Measurements from ENCODE around the gene LRCH1.

The LRCH1 gene

DNA sequence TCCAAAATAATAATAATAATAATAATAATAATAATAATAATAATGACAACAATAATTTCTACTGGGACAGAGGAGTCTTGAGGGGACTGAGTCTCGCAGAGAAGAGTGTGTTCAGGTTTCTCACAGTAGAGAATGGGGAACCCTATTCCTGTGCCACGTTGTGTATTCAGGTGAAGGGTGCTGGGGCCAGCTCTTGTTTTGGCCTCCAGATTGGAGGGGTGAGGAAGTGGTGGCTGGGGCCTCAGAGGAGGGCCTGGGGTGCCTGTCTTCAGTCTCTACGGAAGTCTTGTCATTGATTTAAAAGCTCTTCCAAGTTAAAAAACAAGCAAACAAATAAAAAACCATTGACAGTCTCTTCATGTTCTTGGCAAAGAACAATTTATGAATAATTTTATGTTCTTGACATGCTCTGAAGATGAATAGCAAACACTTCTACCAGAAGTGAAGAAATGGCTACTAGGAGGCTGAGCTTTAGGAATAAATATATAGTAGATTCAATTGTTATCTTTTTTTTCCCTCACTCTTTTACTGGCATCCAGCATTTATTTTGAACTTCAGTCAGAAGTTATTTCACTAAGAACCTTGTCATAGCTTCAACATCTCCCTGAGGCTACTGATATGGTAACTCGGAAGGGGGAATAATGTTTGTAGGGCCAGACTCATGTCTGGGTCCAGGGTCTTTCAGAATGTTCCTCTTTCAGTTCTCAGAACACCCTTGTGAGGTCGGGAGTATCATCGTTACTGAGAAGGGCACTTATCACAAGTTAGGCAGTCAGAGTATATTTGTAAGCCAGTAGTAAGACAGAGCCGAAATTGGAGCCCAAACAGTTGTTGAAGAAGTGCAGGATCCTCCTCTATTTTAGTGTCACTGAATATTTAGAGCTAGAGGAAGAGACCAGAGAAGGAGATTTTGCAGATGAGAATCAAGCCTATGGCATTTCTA lies 13.1 kb downstream of the LRCH1 start:
- no peak for DNase-seq

DNA sequence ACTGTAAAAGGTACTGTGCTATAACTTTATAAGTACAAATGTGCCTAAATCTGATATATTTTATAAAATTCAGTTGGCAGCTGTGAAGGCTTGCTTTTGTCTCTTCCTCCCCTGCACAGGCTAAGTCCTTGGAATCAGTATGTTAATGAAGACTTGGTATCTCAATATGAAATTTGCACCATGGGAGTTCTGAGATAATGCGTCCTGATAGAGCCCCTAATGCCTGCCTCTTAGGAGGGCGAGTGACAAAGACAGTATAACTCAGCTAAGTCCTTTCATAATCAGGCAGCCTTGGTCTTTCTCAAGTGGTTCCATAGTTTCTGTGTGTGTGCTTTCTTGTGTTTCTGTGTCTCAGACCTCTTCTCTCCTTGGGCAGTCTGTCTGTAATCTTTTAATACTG lies 14.7 kb downstream of the LRCH1 start:
- DNase-seq = no peak

DNA sequence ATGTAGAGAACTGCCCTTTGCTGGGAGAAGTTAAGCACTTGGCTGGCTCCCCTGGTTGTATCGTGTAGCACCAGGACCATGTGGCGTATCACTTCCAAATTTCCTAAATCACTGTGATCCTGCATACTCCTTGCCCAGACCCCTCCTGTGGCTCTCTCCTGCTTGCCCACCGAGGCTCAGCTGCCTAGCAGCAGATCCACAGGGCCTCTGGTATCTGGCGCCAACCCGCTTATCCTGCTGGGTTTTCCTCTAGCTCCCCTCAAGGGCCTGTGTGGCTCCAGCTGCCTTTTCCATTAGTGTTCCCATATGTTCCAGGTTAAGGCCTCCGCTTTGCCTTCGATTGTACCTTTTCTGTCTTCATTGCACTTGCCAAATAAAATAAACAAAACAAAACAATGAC lies 16.5 kb downstream of the LRCH1 start:
- DNase-seq = no peak

DNA sequence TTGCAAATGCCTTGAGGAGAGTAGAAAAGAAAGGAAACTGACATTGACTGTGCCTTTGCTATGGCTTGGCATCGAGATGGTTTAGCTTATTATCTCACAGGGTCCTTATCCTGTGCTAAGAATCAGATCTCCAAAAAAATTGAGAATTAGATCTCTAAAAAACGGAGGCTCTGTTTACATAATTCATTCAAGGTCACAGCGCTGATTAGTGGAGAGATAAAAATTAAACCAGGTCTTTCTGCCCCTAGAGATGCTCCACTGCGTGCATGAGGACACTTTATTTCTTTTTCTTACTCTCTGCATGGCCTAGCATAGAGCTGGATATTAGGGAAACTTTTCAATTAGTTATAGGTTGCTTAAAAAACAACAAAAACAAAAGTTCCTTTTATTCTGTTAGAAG lies 17.3 kb downstream of the LRCH1 start:
- DNase-seq = no peak

DNA sequence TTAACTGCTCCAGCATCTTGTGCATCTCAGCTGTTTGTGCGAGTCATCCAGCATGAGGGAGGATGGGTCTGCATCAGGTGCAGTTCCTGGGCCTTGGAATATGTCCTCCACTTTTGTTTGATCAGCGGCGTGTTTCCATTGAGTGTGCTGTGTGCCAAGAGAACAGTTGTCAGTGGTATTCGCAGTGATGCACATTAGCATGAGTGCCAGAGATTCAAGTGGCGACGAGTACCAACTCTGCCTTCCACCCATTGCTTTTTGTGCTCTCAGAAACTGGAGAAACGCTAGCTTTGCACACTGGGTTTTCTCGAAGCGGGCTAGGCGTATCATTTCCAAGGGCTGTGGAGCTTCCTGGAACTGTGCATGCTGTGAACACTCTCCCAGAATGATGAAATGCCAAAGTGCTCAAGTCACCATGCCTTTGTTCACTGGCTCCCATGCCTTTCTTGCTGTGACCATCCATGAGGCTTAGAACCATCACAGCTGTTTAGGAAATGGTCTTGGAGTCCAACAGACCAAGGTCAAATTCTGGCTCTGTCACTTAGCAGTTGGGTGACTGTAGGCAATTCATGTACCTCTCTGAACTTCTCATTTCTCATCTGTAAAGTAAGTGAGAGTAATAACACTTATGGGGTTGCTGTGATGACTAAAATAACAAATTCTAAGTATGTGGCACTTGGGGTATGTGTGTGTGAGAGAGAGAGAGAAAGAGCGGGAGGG lies 18.4 kb downstream of the LRCH1 start:
- peak; percentile 67 for DNase-seq

DNA sequence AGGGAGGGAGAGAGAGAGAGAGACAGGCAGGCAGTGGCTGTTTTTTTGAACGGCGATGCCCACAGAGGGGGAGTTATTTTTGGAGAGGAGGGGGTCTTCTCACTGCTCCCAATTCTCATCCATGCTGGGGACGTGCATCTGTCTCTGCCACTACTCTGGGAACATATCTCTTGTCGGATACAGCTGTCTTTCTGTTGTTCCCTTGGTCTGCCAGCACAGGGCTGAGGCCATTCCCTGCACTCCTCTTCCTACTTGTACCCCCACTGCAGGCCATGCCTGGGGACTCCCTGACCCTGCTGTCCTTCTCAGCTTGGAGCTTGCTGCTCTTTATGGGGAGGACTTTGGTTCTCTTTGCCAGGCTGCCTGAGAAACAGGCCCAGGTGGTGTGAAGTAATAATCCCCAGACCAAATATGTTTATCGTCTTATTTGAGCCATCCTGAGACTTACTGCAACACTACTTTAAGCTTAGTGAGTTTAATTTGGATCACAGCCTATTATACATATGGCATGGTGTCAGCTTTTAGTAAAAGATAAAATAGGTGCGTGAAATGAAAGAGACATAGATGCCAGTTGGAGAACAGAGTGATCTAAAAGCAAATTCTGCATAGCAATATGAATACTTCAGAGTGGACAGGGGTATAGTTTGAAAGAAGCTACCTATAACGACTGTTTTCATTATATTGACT lies 19.1 kb downstream of the LRCH1 start:
- no peak for DNase-seq

DNA sequence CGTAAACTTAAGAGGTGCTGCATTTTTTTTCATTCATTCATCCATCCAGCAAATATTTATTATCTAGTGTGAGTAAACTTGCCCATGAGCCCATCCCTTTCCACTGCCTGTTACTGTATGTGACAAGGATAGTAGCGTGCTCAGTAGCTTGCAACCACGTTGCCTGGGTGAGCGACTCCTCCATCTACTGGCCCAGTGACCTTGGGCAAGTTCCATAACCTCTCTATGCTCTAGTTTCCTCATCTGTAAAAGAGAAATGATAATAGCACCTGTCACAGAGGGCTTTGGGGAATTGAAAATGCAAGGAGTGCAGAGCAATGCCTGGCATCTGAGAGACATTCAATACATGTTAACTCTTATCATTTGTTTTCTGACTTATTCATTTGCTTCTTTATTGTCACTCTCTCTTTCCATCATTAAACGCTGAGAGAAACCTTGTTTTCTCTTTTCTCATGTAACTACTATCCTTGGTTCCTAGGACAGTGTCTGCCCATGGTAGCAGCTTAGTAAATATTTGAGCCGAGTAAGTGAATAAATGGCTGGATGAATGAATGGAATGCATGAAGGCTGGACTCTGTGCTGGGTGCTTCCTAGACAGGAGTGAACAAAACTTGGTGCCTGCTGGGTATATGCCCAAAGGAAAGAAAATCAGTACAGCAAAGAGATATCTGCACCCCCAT lies 19.9 kb downstream of the LRCH1 start:
- no peak for DNase-seq

DNA sequence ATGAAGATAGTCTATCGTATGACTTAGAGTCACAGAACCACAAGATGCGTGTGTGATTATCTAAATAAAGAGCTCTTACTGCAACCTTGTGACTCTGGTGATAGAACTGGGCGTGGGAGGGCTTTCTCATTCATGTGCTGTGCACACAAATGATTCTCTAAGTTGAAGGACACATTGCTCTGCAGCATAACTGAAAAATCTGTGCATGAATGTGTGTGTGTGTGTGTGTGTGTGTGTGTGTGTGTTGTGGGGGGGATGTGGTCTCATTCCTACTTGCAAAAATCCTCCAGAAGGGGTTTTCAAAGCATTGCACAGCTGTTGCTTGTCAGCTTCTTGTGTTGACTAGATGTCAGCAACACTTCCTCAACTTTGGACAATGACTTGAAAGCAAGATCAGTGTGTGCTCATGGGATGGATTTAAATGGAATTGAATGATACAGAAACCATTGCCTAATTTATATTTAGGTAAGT lies 22.4 kb downstream of the LRCH1 start:
- DNase-seq = no peak

DNA sequence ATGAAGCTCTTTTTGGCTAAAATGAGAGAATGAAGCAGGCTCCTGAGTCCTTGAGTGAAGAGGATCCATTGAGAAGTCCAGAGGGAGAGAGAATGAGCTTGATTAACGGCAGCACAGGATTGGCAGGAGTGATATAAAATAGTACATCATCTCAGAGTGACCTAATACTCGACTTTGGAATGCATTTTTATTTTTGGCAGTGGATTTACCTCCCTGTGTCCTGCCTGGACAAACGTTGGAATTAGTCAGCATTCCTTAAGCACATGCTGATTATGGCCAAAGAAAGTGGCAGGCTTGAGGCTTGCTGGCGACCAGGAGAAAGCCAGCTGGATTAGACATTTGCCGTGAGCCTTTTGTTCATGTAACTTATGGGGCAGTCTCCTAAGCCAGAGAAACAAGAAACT lies 22.9 kb downstream of the LRCH1 start:
- no peak for DNase-seq

DNA sequence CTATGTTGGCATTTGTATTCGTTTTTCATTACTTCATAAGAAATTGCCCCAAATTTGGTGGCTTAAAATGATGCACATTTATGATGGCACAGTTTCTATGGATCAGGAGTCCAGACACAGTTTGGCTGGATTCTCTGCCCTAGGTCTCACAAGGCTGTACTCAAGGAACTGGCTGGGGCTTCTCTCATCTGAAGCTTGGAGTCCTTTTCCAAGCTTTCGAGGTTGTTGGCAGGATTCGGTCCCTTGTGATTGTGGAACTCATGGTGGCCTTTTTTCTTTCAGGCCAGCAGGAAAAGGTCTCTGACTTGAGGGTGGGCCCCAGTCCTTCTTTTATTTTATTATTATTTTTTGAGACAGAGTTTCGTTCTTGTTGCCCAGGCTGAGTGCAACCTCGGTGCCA lies 23.8 kb downstream of the LRCH1 start:
- DNase-seq = no peak

DNA sequence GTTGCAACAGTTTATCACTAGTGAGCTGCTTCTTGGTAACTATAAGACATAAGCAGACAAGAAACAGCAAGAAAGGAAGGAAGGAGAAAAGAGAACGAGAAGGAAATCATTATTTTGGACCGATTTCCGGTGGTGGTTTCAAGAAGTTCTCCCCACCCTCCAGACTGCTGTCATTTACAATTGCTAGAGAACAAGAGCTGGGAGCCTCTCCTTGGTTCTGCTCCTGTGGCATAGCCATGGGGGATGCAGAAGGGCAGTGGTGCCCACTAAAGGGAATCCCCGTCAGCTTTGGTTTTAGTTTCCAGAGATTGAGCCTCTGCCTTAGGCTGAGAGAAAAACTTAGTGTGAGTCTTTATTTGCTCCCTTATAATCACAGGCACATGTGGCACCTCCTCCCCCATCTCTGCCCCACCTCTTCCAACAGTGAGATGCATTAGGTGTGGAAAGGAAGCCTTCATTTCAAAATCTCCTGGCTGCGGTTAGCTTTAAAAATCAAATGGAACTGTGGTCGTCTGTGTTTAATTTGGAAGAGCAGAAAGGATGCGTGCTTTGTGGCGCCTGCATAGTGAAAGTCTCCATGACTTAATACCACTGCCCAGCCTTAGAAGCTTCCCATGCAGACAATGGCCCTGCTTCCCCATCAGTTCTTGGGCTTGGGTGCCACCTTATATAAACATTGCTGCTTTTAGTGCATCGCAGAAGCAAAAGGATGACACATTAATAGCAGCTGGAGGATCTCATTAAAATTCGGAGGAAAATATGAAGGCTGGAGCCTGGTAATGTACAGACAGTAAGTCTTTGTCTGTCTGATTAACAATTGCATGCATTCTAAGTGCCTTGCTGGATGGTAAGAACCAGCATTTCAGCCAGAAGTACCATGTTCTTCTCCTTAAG lies 25.0 kb downstream of the LRCH1 start:
- peak; percentile 25 for DNase-seq

DNA sequence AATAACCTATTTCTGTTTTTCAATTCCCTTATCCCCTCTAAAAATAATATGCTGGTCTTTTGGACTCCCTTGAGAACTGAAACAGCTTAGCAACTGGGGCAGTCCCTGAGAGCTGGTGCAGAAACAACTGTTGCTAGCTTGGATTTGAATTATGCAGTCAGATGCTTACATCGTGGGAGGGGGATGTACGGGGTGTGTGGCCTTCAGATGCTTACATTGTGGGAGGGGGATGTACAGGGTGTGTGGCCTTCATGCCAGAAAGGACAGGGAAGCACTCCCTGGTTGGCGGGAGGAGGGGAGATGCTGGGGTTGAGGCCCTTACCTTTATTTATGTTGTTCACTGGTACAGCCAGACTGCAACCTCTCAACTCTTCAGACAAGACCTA lies 25.6 kb downstream of the LRCH1 start:
- no peak for DNase-seq

DNA sequence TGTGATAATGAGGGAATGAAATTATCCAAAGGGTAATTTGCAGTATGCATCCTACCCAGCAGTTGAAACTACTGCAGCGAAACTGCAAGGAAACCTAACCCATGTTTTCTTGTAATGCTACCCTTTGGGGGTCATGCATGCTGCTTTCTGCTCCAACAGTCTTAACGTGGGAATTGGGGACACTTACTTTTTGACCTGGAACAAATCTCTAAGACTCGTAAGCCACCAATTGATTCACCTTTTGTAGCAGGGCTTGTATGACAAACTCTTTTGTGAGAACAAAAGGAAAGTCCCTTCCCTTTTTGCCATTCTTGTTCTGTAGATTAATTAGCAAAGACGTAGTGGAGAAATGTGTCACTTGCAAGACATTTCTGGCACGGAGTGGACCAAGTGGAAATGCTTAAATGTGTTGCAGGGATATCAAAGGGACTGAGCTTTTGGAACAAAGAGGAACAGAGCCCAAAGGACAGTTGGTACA lies 27.4 kb downstream of the LRCH1 start:
- DNase-seq = no peak

DNA sequence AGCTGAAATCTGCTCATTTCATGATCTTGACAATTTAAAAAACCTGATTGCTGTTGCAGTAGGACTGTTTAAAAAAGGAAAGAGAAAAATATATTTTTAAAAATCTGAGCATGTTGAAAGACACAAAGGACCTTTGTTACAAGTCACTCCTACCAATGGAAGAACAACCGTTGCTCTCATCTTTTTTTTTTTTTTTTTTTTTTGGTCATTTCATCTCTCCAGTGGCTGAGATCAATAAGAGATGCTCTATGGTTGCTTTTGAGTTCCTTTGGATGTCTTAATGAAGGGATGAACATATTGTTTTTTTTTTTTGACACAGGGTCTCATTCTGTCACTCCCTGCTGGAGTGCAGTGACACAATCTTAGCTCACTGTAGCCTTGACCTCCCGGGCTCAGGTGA lies 29.2 kb downstream of the LRCH1 start:
- no peak for DNase-seq

DNA sequence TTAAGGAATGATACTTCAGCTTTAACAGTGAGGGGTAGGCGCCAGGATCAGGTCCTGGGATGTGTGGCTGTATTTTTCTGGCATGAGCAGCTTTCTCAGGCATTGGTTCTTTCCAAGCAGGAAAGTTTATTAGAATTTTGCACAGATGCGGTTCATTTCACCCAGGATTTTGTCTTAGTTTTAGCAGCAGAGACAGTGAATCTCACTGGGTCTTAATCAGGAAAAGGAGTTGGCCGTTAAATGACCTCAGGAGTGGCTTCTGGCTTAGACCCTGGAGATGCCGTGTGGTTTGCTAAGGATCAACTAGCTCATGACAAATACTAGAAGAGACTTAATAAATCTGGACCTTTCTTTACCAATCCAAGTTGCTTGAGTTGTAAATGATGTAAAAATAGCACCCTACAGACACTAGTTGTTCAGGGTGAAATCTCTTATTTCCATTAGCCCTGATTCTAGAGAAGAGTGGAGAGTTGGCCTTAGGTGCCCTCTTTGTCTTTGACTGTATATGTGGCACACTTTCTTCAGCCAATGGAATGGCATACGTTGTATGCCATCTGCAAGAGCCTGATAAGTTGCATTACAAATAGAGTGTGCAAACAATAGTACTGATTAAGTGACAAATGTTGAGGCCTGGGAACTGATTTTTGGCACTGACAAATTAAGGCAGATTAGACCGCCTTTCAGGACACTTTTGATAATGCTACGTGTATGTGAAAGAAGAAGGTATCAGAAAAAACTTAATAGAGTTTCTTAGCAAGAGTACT lies 34.0 kb downstream of the LRCH1 start:
- no peak for DNase-seq

DNA sequence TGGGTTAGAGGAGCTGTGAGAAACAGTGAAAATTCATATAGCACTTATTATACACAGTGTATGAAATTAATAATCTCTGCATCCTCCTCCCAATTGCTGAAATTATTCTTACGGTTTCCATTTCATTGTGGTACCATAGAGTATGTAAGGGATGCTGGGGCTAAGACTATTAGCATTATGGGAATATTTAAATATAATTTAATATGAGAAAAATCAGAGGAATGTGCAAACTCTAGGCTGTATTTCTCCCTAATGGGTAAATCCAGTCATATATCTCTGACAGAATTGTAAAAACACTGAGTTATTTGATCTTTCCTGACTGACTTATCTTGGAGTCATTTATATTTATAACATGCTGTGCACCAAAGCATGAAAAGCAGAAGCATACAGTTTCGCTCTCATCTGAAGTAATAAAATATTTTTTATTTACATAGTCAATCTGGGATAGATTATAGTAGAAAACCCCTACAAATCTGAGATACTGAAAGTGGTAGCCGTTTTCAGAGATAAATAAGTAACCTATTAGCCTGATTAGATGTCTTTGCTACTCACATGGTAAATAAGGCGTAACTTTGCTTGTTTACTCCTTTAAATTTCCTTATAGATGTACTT lies 34.9 kb downstream of the LRCH1 start:
- DNase-seq = no peak

DNA sequence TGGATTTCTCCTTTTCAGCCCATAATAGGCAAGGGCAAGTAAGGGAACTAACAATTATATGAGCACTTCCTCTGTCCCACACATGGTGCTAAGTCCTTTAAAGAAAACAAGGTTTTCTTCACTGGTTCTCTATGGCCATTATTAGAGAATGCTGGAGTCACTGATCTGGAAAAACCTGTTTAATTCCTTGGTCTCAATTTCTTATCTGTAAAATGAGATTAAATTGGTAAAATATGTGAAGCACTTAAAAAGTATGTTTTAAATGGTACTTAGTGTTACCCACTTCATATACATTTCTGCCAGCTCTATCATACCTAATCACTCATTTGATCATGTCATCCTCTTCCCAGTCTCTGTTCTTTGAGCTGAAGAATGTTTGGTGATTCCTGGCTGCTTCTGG lies 39.4 kb downstream of the LRCH1 start:
- DNase-seq = no peak

DNA sequence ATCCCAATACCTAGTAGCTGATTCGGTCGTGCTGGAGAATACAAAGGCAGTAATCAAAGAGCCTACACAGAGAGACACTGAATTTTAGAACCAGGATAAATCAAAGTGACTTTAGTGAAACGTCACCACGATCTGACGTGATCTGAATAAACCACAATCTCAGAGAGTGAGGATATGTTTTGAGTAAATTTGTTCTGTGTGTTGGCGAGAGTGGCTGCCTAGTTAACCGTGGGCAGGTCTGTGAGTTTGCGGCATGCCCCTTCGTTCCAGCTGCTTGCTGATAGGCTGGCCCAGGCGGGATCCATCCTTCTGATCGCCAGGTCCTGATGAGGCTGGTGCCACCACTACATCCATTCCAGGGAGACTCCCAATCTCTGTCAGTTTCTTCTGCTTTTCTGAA lies 40.4 kb downstream of the LRCH1 start:
- no peak for DNase-seq

DNA sequence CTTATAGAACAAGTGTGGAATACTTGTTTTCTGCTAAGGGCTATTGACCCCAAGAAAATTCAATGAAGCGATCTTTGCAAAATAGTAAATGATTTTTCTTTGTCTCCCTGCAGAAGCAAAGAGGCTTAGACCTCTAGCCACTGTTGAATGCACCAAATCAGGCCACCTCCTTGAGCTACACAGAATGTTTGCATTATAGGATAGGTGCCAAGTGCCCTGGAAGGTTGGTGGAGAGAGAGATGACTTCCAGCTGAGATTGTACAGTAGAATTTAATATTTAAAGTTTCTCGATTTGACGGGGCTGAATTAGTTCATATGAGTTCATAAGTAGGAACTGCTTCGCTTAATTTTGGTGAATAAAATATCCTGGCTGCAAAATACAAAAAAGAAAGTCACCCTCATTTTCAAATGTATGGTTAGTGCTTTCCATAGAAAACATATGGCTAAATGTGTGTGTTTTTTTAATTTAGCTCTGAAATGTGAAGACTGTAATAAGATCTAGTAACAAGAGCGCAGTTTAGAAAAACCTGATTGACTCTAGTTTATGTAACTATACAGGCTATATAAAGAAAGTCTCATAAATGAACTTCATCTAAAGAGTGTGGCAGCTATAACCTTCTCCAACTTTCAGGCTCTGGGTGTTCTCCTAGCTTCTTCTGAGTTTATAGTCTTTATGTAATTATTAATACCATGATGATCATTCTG lies 41.6 kb downstream of the LRCH1 start:
- no peak for DNase-seq
